Measurements from ENCODE around the gene VDAC2. TPM values are rescaled to one million over a fixed set of nuclear protein-coding genes. Genes with fewer than 3 reads are reported as not detected.

Gene VDAC2
- total RNA-seq, 1 donor from 2014 or later: 119 TPM

- no peak for DNase-seq (ENCODE audit: low read depth in 2 of 2)
These were observed 37.2 kb downstream of the VDAC2 start for GRCh38 chr10:75247797-75248196.

DNA sequence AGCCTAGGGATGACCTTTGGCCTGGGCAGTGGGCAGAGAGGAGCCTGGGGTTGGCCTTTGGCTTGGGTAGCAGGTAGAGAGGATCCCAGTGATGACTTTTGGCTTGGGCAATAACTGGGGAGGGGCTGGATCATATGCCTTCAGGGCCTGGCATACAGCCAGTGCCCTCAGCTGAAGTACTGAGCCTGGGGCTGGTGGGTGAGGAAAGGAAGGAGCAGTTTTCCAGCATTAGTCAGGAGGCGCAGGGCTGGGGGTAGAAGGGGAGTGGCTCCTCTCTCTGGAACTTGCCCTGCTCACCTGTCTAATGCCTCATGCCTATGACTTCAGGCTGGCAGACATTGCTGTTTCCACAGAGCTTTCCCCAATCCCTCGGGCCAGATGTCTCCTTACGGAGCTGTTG lies 40.3 kb downstream of the VDAC2 start:
- DNase-seq (ENCODE audit: low read depth in 2 of 2): no peak

DNA sequence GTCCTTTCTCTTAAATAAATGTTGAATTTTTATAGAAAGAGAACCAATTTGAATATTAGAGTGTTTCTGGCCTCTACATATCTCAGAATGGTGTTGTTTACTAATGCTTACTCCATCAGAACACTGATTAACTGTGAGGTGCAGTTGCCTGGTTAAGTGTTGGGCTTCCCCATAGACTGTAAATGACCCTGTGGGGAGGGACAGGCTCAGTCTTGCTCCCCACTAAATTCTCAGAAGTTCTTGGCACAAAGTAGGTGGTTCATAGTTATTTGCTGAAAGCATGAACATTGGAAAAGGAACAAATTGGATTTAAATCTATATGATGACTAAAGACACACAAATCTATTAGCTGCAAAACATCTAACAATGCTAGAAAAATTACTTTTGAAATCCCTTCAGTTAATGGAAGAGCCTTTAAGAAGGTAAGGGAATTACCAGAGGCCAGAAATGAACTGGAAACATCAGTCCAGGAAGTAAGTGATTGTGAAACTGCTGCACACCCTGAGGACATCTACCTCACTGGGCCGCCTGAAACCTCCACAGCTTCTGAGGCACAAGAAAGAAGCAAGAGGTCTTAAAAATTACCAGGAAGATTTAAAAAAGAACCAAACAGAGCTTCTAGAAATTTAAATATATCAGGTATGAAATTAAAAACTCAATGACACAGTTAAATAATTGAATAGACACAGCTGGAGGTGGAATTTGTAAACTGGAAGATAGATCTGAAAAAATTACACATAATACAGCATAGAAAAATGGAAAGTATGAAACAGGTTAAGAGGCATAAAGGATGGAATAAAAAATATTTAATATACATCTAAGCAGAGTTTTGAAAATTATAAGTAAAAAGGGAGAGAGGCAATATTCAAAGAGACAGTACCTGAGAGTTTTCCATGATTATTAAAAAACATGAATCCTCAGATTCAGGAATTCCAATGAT lies 43.0 kb downstream of the VDAC2 start:
- DNase-seq (ENCODE audit: low read depth in 2 of 2): no peak

DNA sequence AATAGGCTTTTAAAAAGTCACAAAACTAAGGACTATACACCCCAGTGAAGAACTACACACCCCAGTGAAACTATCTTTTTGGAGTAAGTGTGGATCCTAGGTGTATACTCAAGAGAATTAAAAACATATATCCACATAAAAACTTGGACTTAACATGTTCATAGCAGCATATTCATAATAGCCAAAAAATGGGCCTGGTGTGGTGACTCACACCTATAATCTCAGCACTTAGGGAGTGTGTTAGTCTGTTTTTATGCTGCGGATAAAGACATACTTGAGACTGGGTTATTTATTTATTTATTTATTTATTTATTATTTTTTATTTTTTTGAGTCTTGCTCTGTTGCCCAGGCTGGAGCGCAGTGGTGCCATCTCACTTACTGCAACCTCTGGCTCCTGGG lies 44.1 kb downstream of the VDAC2 start:
- DNase-seq (ENCODE audit: low read depth in 2 of 2): no peak

DNA sequence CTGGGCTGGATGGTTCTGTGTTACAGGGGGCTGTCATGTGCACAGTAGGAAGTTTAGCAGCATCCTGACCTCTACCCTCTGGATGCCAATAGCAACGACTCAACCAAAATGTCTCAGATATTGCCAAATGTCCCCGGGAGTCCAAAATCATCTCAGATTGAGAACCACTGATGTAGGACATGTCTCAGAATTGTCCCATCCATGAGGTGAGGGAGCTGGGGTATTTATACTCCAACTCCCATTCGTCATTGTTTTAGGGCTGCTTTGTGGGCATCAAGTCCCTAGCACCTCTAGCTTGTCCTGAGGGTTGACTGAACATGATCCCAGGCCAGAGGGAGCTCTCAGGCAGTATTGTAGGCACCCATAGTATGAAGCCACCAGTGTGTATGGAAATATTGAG lies 50.4 kb downstream of the VDAC2 start:
- no peak for DNase-seq (ENCODE audit: low read depth in 2 of 2)

DNA sequence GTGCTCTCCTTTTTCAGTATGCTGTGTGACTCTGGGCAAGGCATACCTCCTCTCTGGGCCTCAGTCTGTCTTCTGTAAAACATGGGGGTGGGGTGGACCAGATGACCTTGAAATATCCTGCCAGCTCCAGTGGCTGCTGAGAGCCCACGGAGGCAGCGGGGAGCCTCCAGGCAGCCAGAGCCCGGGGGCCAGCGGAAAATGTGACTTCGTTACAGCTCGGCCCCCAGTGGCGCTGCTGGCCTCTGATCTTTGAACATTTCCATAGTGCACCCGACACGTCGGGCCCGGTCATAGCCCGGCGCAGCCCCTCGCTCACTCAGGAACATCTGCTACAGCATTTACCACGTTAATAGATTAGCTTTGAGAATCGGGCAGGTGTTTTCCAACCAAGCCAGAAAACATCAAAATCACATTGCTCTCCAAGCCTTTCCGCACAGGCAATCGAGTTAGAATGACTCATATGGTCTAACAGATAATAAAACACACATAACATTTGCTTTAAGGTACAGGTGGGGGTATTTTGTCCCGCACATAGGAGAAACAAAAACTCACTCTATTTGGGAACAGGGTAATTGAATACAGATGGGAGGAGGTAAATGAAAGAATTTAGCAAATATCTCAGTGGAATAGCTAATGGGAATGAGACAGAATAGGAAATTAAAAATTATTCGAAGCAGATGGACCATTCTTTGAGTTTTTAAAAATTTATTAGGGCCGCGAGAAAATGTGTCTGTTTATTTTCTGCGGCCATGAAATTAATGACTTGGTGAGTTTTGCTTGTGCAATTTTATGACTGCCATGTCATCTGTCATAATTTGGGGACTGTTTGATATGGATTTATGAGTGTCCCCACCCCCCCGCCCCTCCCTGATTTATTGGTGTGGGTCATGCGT lies 51.5 kb downstream of the VDAC2 start:
- DNase-seq (ENCODE audit: low read depth in 2 of 2): no peak

DNA sequence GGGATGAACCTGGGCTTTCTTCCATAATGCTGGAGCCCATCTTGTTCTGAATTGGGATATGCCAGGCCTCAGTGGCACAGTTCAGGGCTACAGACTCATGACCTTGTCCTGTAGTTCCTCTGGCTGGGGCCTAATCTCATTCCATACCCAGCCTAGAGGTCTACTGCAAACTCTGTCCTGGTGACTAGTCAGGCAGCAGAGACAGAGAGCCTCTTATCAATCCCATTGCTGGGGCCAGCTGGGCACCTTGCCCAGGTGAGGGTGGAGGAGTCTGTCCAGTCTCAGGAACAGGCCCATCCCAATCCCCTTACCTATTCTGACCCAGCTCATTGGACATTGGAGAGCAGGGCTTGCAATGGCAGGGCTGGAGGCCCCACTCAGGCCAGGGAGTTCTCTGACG lies 53.2 kb downstream of the VDAC2 start:
- DNase-seq (ENCODE audit: low read depth in 2 of 2): no peak

DNA sequence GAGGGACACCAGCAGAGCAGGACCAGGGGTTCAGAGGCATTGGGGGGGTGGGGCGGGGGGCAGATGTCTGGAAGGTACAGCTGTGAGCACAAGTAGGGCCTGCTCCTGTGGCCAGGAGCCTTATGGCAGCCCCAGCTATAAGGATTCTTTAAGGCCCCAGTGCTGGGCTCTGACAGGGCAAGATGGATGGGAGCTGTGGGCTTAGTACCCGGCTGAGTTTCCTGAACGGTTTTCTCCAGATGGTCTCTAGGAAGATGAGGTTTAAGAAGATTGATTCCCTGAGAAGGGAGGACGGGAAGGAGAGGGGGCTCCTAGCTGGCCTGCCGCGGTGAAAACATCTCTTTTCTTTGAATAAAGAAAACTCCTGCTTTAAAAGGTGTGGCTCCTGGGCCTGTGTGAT lies 55.3 kb downstream of the VDAC2 start:
- DNase-seq (ENCODE audit: low read depth in 2 of 2): no peak

DNA sequence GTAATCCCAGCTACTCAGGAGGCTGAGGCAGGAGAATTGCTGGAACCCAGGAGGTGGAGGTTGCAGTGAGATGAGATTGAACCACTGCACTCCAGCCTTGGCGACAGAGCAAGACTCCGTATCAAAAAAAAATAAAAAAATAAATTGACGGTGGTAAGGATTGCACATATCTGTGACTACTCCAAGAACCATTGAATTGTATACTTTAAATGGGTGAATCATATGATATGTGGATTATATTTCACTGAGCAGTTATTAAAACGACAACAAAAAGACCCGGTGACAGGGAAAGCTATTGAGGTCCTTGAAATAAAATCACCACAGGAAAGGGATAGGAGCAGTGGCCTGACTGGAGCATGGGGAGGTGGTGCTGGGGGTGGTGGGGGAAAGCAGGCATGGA lies 56.3 kb downstream of the VDAC2 start:
- no peak for DNase-seq (ENCODE audit: low read depth in 2 of 2)

DNA sequence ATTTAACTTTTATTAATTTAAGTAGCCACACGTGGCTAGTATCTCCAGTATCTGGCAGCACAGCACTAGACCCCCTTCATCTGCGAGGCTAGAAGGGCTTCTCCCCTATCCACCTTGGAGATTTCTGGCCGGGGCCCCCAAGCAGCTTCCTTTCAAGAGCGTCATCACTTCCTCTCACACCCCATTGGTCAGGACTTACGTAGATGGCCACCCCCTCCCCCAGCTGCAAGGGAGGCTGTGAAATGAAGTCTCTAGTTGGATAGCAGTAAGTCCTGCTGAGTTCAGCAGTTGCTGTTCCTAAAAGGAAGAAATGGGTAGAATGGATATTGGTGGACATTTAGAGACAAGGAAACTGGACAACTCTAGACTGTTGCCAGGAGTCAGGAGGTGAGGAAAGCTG lies 59.0 kb downstream of the VDAC2 start:
- no peak for DNase-seq (ENCODE audit: low read depth in 2 of 2)

DNA sequence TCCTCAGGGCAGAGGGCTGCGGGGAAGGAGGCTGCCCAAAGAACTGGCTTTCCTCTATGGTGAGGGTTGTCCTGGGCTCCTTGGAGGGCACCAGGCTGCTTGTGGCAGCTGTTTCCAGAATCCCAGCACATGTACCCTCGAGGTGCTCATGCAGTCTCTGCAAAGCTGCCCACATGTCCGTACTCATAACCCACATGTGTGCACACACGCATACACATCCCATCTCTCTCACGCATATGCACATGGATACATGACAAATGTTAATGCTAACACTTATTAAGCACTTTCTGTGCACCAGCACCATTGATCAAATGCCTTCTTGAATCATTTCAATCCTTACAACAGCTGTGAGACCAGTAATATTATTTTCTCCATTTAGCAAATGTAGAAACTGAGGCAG lies 61.5 kb downstream of the VDAC2 start:
- DNase-seq (ENCODE audit: low read depth in 2 of 2): no peak

DNA sequence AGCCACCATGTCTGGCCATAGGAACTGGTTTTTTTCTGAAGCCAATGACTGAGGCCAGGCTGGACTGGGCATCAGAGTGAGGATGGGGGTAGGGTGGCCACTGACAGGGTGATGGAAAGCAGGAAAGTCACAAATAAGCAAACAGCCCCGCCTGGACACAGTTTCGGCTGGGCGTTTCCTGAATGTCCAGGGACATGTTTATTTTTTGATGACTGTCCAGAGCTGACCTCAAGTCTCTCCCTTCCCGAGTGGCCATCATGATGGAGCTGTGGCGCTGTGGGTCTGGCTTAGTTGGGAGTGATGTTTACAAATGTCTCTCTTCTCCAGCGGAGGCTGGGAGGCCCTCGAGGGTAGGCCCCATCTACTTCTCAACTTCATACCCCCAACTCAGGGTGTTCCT lies 62.3 kb downstream of the VDAC2 start:
- DNase-seq (ENCODE audit: low read depth in 2 of 2): peak in 1 of 2 donors; percentile 15

DNA sequence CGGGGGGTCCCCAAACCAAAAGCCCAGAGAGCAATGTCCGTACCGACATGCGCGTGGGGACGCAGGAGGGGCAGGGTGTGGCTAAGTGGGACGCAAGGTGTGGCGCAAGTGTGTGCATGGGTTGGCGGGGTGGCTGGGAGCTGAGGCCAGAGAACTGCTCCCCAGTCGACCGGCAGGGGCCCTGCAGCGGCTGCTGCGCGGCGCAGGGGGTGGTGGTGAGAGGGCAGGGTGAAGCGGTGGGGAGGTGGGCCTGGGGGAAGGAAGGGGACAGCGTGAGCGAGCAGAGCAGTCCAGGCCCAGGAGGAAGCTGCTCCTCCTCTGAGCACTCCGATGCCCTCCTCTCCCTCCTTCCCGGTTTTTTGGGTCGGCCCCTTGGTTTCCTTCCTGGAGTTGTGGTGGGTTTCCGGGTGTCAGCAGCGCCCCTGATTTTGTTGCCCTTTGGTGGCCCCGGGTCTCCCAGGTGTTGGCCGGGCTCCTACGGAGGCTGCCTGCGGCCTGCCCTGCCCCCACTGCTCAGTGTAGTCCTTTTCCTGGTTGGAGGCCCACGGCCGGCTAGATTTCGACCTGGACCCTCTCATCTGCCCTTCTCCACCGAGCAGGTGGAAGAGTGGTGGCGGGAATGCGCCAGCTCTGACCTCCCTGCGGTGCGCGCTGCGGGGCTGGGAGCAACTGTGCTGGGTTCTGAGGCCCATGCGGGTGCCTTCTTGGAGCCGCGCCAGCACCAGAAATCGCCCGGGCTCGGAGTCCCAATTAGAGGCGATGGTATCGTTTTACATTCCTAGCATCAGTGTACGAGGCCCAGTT lies 65.7 kb downstream of the VDAC2 start:
- DNase-seq (ENCODE audit: low read depth in 2 of 2): no peak

- no peak for DNase-seq (ENCODE audit: low read depth in 2 of 2)
These were observed 69.6 kb downstream of the VDAC2 start for GRCh38 chr10:75280236-75280635.

Other genes starting within 250 kb of the VDAC2 start
- gene SAMD8, start 99.1 kb upstream of the VDAC2 start, total RNA-seq: 21.2 and 22.5 TPM in 2 replicates
- 11.1 and 15.5 TPM in 2 replicates for gene COMTD1, start 25.2 kb downstream of the VDAC2 start, total RNA-seq
- gene ZNF503, start 191.0 kb downstream of the VDAC2 start, total RNA-seq: 0.26 and 1.4 TPM in 2 replicates
- gene LRMDA, start 220.8 kb downstream of the VDAC2 start, total RNA-seq: 10.4 and 35.9 TPM in 2 replicates